GM23248 (cell line): ENCODE results near the gene HNF1A.

ENCODE experiments used
- EZH2 ChIP-seq: fragments of 200-600 bp; sonication (generic); IDR thresholded peaks from 2 replicates; pipeline ENCODE4 v1.6.1; 2018; ENCODE audit warnings: antibody characterized with exemption, mild to moderate bottlenecking; ENCODE audit not compliant: insufficient read depth, poor library complexity, severe bottlenecking
- EZH2phosphoT487 ChIP-seq: fragments of 200-600 bp; sonication (generic); IDR thresholded peaks from 2 replicates; pipeline ENCODE4 v1.6.1; 2018; ENCODE audit warnings: antibody characterized with exemption, moderate library complexity, mild to moderate bottlenecking, low read depth; ENCODE audit not compliant: insufficient read depth

- no peak for TF ChIP-seq EZH2phosphoT487
- TF ChIP-seq EZH2: no peak
These were observed 38.3 kb upstream of the HNF1A start for GRCh38 chr12:120940006-120940405.
